ENCODE results near the gene CARMIL1. TPM values are rescaled to one million over a fixed set of nuclear protein-coding genes. Genes with fewer than 3 reads are reported as not detected.

CARMIL1 gene
- polyA plus RNA-seq, 1 of the 3 experiments (the other 2 are of a cell fraction): 1.7 TPM

DNA sequence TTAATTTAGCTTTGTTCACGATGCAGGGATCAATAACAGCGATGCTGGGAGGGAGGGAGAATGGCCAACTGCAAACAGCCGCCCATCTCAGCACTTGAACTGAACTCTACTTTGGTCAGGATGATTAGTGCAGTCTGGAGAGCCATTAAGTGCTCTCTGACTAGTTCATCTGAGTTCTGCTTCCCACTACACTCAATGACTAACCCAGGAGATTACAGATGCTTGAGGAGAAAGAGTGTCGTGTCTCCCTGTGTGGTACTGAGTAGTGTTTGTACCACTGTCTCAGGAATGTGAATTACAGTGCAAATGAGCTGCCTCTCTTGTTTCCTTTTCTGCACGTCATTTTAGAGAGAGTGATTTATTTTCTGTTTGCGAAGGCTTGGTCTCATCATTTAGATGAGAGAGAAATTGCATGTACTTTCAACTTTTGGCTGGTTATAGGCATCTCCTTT, 23.5 kb downstream of the CARMIL1 start:
- H3K27ac ChIP-seq (ENCODE audit: low read depth in 2 of 2, low read length in 1 of 2): peak overlapping the region in 1 of 2 experiments; percentile 71; a peak in 2 of 4 replicates
- no peaks in the 10 kb centered on the region for H3K79me2 ChIP-seq (ENCODE audit: insufficient read depth)
- DNase-seq: no peak
- H3K4me2 ChIP-seq: peak overlapping the region; percentile 29; the same call in 1 of the 2 replicates
- H2AFZ ChIP-seq (ENCODE audit: low read depth): 0 out of 2 replicates have a peak overlapping the region, but pooled peaks have one; percentile 20
- TF ChIP-seq PBX3 (IDR thresholded peaks at IDR 0.05): peak; percentile 71
- TF ChIP-seq, protein P1, sequence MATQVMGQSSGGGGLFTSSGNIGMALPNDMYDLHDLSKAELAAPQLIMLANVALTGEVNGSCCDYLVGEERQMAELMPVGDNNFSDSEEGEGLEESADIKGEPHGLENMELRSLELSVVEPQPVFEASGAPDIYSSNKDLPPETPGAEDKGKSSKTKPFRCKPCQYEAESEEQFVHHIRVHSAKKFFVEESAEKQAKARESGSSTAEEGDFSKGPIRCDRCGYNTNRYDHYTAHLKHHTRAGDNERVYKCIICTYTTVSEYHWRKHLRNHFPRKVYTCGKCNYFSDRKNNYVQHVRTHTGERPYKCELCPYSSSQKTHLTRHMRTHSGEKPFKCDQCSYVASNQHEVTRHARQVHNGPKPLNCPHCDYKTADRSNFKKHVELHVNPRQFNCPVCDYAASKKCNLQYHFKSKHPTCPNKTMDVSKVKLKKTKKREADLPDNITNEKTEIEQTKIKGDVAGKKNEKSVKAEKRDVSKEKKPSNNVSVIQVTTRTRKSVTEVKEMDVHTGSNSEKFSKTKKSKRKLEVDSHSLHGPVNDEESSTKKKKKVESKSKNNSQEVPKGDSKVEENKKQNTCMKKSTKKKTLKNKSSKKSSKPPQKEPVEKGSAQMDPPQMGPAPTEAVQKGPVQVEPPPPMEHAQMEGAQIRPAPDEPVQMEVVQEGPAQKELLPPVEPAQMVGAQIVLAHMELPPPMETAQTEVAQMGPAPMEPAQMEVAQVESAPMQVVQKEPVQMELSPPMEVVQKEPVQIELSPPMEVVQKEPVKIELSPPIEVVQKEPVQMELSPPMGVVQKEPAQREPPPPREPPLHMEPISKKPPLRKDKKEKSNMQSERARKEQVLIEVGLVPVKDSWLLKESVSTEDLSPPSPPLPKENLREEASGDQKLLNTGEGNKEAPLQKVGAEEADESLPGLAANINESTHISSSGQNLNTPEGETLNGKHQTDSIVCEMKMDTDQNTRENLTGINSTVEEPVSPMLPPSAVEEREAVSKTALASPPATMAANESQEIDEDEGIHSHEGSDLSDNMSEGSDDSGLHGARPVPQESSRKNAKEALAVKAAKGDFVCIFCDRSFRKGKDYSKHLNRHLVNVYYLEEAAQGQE (IDR thresholded peaks at IDR 0.05; ENCODE audit: low read depth, low read length): no peak
- TF ChIP-seq, protein P2, sequence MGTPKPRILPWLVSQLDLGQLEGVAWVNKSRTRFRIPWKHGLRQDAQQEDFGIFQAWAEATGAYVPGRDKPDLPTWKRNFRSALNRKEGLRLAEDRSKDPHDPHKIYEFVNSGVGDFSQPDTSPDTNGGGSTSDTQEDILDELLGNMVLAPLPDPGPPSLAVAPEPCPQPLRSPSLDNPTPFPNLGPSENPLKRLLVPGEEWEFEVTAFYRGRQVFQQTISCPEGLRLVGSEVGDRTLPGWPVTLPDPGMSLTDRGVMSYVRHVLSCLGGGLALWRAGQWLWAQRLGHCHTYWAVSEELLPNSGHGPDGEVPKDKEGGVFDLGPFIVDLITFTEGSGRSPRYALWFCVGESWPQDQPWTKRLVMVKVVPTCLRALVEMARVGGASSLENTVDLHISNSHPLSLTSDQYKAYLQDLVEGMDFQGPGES (IDR thresholded peaks at IDR 0.05; ENCODE audit: low read depth, low read length): no peak
- no peak for TF ChIP-seq TAF1 (IDR thresholded peaks at IDR 0.05; ENCODE audit: borderline replicate concordance, low read depth, low read length)
- TF ChIP-seq GABPA (IDR thresholded peaks at IDR 0.05; ENCODE audit: low read depth): no peak
- TF ChIP-seq NFIC (IDR thresholded peaks at IDR 0.05; ENCODE audit: borderline replicate concordance): 0 out of 2 replicates have a peak, but pooled peaks have one; percentile 17
- TF ChIP-seq FOSL2 (IDR thresholded peaks at IDR 0.05; ENCODE audit: borderline replicate concordance, low read depth): 0 out of 2 replicates have a peak, but pooled peaks have one; percentile 14
- TF ChIP-seq EP300 (IDR thresholded peaks at IDR 0.05; ENCODE audit: borderline replicate concordance in 1 of 2, low read depth in 1 of 2, low read length in 1 of 2): 0 out of 4 replicates have a peak, but pooled peaks of 1 of the 2 experiments have one; percentile 32
- TF ChIP-seq TCF12 (IDR thresholded peaks at IDR 0.05): peak; percentile 59
- TF ChIP-seq, protein P3, sequence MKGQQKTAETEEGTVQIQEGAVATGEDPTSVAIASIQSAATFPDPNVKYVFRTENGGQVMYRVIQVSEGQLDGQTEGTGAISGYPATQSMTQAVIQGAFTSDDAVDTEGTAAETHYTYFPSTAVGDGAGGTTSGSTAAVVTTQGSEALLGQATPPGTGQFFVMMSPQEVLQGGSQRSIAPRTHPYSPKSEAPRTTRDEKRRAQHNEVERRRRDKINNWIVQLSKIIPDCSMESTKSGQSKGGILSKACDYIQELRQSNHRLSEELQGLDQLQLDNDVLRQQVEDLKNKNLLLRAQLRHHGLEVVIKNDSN (IDR thresholded peaks at IDR 0.05; ENCODE audit: borderline replicate concordance, low read depth): no peak
- no peaks in the 10 kb centered on the region for H3K9me3 ChIP-seq
- no peaks in the 10 kb centered on the region for H4K20me1 ChIP-seq (ENCODE audit: insufficient read depth)
- peaks cover 8% of the 10 kb centered on the region for H3F3A ChIP-seq (replicated peaks; ENCODE audit: insufficient read depth)
- ChIA-PET POLR2A (no interaction called here), CTCF (interaction anchor here (0.6 to 1.7 kb wide), 3 partner anchors 24 to 120 kb away, joined by 3 to 5 read pairs (median 3); partner anchors contain the start of gene CARMIL1)
- 41% methylated on average over 6 of the region's 6 CpGs for WGBS (ENCODE audit: low lambda C conversion rate)
- no peaks in the 10 kb centered on the region for H3K9me2 ChIP-seq
- no peak overlapping the region for H3K4me3 ChIP-seq (ENCODE audit: low read depth in 2 of 2, low read length in 1 of 2)
- H3K36me3 ChIP-seq (replicated peaks in 1 of 2; ENCODE audit: control insufficient read depth in 1 of 2, insufficient read depth in 2 of 2, low read length in 1 of 2): no peaks in the 10 kb centered on the region
- H3K9ac ChIP-seq: peak overlapping the region; percentile 6; the same call in 1 of the 2 replicates
- H3K27me3 ChIP-seq (ENCODE audit: insufficient read depth): no peaks in the 10 kb centered on the region
- H3K4me1 ChIP-seq (ENCODE audit: control insufficient read depth in 1 of 2, insufficient read depth in 2 of 2, low read depth in 1 of 2, low read length in 1 of 2): peaks cover 2 to 4% of the 10 kb centered on the region in 2 experiments; a peak in 2 of 4 replicates
